GM18498 (cell line): ENCODE results near the gene RELCH.
"Not testable (repeated sequence)": the region's sequence is repeated elsewhere in the genome, so short reads cannot be mapped to it uniquely, and the experiment has no call there.

Experiments used
- ATAC-seq: cut with Tn5 transposase; IDR thresholded peaks from one replicate; pipeline ENCODE4 v1.9.1; 2021; ENCODE audit warnings: mild to moderate bottlenecking, moderate library complexity; ENCODE audit not compliant: unreplicated experiment

RELCH gene

DNA sequence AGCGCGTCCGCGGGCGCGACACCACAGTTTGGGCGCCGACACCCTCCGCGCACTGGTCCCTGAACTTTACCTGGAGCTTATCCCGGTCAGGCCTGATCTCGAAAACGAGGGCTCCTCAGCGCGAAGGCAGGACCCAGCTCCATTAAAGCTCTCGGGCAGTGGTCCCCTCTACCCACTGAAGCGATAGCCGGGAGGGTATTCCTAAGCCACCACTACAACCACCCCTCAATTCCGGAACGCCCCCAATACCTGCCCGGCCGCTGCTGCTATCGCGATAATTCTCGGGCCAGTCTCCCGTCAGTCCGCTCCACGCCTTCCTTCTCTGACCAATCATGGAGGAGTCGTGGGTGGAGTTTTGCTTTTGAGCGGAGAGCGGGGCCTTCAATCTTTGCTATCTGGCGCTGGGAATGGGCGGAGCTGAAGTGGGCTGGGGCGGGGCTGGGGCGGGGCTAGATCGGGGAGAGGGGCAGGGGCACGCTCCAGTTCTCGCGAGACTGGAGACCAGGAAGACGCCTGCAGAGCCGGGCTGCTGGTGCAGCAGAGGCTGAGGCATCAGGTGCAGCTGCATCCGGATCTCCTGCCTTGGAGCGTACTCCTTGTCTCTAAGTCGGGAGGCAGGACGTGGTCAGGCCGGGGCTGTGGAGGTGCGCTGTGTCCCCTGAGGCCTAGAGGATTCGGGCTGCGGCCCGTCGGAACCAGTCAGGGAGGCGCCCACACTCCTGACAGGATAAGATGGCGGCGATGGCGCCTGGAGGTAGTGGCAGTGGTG, at the start of gene RELCH, which contains the start of gene PIGN:
Gene RELCH (plus strand): TSS at position 482 of the 769 bp plus-strand sequence. CDS start 251 bp downstream, at position 733.
Gene PIGN (minus strand): TSS at position 283 of the 769 bp plus-strand sequence. CDS start 25,703 bp downstream, outside the sequence.
- ATAC-seq = peak; percentile 93

DNA sequence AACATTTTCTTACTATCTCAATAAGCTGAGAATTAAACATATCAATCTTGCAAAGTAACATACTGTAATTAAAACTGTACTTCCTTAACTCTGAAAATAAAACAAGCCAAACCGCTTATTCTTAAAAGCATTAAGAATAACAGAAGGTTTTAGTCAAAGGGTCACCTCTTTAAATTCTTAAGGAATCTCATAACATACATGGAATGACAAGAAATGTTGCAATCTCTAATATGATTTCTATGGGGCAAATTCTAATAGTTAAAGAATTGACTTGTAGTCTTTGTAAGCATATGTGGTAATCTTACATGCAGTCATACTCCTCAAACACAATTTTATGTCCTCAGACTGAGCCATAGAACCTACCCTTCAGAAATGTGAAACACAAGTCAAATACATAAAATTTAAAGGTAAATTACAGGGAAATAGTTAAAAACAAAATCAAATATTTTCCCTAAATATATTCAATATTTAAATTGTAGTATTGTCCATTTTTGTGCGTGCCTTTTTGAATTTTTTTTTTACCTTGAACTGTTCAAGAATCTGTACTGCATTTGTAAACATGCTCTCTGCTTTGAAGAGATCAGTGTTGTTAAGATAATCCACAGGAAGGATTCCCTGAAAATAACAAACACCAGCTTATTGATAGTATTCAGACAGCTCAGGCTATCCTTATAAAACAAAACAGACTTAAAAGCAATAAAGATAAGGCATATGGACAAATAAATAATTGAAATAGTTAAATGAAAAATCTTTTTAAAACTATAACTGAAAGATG, 48.4 kb upstream of the RELCH start:
- no peak for ATAC-seq

DNA sequence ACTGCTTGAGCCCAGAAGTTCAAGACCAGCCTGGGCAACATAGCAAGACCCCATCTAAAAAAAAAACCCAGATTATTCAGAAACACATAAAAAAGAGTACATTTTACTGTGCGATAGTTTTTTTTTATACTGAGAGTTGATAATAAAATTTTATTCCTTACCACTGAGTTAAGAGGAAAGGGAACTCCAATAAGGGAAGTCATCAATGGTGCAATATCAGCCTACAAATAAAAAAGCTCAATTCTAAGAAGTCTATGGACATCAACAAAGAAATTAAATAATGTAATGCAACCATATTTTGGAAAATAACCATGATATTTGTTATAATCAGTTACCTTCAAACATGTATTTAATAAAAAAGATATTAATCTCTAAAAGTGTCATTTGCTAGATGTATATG, 46.8 kb upstream of the RELCH start:
- no peak for ATAC-seq

DNA sequence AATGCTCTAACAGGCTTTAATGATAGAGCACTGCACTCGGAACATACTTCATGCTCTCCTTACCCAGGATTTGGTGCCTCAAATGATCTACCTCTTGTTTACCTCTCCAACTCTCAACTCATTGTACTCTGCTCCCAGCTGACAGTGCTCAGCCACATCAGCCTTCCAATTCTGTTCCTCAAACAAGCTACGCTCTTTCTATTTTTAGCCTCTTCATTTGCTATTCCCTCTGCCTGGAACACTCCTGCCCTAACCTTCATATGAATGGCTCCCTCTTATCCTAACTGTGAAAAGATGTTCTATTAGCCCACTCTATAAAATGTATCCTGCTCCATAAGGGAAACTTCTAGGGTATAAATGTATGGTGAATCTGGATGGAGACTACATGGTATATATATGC, 42.7 kb upstream of the RELCH start:
- no peak for ATAC-seq

DNA sequence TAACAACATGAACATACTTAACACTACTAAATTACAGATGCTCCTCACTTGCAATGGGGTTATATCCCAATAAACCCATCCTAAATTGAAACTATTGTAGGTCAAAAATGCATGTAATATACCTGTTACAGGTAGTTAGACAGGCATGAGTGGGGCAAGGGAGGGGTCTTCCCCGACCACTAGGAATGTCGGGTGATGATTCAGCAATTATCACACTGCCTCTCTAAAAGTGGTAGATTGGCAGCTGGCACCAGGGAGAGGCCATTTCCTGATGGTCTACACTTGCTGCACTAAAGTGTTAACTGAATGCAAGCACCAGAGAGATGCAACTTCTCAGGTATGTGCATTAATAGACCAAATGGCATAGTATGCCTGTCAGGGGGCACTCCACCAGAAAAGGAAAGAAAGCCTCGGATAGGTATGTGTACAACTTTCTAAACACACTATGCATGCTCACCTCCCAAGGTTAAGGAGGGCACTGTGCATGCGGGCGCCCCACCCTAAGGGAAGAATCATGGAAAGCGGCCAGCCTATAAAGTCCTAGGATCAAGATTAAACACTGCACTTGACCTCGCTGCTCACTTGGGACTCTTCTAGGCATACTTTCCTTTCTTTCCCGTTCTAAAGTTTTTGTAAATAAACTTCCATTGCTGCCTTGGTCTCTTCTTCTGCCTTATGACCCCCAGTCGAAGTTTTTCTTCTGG, 35.8 kb upstream of the RELCH start:
- no peak for ATAC-seq

DNA sequence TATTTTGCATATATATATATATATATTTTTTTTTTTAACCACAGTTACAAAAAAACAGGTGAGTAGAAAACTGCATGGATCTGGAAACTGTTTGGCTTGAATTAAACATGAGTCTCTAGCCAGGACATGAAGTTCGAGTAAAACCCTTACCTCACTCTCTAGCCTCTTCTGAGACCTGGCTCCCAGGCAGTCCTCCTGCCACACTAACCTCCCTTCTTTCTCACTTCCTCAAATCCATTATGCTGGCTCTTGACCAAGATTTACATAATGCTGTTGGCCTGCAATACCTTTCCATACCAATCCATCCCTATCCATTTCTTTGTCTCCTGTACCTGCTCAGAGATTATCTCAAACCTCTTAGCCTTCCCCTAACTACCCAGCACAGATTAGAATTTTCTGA, 34.2 kb upstream of the RELCH start:
- ATAC-seq = no peak

DNA sequence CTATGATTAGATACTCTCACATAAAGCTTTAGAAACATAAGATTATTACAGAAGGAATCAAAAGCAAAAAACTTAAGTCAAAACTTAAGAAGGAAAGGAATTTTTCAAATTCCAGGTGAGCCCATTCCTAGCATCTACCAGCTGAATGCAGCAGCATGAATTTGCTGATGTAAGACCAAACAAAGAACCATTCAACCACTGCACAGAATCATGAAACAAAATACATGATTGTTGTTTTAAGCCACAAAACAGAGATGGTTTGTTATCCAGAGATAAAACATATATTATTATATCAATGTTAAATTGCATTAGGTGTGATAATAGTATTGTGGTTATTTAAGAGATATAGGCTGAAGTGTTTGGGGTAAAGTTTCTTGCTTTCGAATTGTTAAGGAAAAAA, 29.2 kb upstream of the RELCH start:
- no peak for ATAC-seq

DNA sequence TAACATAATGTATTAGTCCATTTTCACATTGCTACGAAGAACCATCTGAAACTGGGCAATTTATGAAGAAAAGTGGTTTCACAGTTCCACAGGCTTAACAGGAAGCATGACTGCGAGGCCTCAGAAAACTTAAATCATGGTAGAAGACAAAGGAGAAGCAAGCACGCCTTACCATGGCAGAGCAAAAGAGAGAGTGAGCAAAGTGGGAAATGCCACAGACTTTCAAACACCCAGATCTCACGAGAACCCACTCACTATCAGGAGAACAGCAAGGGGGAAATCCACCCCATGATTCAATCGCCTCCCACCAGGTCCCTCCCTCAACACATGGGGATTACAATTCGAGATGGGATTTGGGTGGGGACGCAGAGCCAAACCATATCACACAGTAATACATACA, 22.7 kb upstream of the RELCH start:
- no peak for ATAC-seq

- no peak for ATAC-seq
These were observed 22.1 kb upstream of the RELCH start for GRCh38 chr18:62164855-62165487.

- no peak for ATAC-seq
These were observed 21.5 kb upstream of the RELCH start for GRCh38 chr18:62165583-62165982.

- not testable (repeated sequence) for ATAC-seq
These were observed 20.5 kb upstream of the RELCH start for GRCh38 chr18:62166524-62166923.

DNA sequence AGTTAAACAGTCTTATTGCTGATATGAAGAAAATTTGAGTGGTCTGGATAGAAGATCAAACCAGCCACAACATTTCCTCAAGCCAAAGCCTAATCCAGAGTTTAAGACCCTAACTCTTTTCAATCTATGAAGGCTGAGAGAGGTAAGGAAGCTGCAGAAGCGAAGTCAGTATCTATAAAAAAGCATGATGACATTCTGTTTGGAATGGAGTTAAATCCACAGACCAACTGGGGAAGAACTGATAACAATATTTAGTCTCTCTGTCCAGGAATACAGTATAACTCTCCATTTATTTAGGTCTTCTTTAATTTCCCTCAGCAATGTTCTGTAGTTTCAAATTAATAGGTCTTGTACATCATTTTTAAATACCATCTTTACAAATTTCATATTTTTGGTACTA, 16.2 kb upstream of the RELCH start:
- no peak for ATAC-seq

- no peak for ATAC-seq
These were observed 14.8 kb upstream of the RELCH start for GRCh38 chr18:62172298-62172697.

DNA sequence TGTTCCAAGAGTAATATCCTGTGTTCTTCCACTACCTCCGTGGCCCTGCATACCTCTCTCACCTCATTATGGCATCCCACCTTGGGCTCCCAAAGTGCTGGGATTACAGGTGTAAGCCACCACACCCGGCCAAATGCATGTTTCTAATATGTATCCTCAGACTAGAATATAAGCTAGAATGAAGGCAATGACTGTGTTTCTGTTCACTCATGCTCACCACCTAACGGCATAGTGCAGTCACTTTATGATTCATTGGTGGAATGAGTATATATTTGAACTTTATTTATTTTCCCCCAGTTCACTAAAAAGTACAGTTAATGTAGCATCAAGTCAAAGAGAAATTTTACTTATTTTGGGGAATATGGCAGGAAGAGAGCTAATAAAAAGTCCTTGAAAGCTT, 11.5 kb upstream of the RELCH start:
- no peak for ATAC-seq

DNA sequence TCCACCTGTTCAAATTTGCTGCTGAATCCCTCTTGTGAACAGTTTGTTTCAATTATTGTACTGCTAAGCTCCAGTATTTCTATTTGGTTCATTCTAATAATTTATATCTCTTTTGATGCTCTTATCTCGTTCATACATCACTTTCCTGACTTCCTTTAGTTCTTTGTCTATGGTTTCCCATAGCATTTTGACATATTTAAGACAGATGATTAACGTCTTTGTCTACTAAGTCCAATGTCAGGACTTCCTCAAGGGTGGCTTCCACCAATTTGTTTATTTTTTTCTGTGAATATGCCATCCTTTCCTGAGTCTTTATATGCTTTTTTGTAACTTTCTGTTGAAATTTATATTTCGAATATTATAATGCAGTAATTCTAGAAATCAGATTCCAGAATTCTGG, 9.8 kb upstream of the RELCH start:
- ATAC-seq = no peak

GRCh38 chr18:62179213-62179612, 7.8 kb upstream of the RELCH start:
- no peak for ATAC-seq

- no peak for ATAC-seq
These were observed 4.8 kb upstream of the RELCH start for GRCh38 chr18:62182220-62182619.

DNA sequence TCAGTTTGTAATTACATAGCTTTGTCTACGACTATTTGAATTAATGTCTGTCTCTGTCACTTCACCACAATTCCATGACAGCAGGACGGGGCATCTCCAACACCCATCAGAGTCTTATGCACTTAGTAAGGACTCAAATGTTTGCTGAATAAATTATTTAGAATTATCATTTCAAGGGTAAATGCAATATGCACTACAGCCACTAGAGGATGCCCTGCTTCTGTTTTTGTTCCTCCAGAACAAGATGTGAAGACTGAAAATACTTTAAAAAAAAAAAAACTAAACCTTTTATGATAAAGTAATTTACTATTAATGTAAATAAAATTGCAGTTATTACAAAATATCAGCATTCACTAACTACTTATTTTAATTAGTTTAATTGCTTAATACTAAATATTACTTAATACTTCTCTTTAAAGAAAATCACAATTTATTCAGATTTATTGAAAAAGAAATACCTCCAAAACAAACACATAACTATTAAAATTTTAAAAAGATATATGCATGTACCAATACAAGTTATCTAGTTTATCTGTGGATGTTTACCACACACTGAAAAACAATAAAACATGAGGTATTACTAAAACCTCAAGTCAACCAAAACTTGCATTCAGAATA, 3.4 kb upstream of the RELCH start:
- ATAC-seq = no peak

DNA sequence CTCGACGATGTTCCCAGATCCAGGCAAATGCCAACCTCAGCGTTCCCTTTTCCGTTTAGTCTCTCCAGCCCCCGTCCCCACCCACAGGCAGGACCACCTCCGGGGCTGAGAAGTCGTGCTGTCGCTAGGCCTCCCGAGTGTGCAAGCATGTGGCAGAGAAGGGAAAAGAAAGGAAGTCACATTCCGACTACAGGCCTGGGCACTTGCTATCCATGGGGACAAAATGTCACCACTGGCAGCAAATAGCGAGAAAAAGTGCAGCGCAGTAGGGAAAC, 619 bp upstream of the RELCH start:
- ATAC-seq = peak; percentile 13

- no peak for ATAC-seq
These were observed 772 bp downstream of the RELCH start for GRCh38 chr18:62187543-62188510.
